Uterus (tissue), 4 donors: ENCODE results near the gene CSDE1. TPM values are rescaled to one million over a fixed set of nuclear protein-coding genes. Genes with fewer than 3 reads are reported as not detected.

Source experiments
- DNase-seq, 2 donors: peaks; one replicate each; pipeline ENCODE4 v3.0.0-alpha.2; 2019 to 2020
- H3K27ac ChIP-seq, 2 donors: fragments of 200-600 bp; sonication (generic); 1 replicate in 1 of 2; 2 replicates in 1 of 2; pipeline ENCODE4 v1.5.1; 2016 to 2018
- H3K27me3 ChIP-seq, 2 donors: fragments of 200-600 bp; sonication (generic); one replicate each; pipeline ENCODE4 v1.5.1; 2018 to 2019; ENCODE audit warnings: control low read depth in 1 of 2
- H3K36me3 ChIP-seq, 2 donors: fragments of 200-600 bp; sonication (generic); one replicate each; pipeline ENCODE4 v1.5.1; 2019; ENCODE audit warnings: control low read depth in 1 of 2
- H3K4me1 ChIP-seq, 2 donors: fragments of 200-600 bp; sonication (generic); one replicate each; pipeline ENCODE4 v1.5.1; 2018 to 2019; ENCODE audit warnings: control low read depth in 1 of 2
- H3K4me3 ChIP-seq, 2 donors: fragments of 200-600 bp; sonication (generic); 1 replicate in 1 of 2; 2 replicates in 1 of 2; pipeline ENCODE4 v1.5.1; 2018 to 2019; ENCODE audit warnings: mild to moderate bottlenecking in 1 of 2
- H3K9me3 ChIP-seq, 2 donors: fragments of 200-600 bp; sonication (generic); one replicate each; pipeline ENCODE4 v1.5.1; 2019; ENCODE audit warnings: control low read depth in 1 of 2
- CTCF ChIP-seq, 4 experiments: fragments of 200-600 bp in 2 of 4; fragments of 450-650 bp in 2 of 4; sonication (generic) in 2 of 4; IDR thresholded peaks; one replicate each; pipeline ENCODE4 v1.5.1; 2016 to 2019; ENCODE audit warnings: antibody characterized with exemption in 4 of 4, mild to moderate bottlenecking in 2 of 4, moderate library complexity in 1 of 4
- POLR2A ChIP-seq, 2 donors: fragments of 450-650 bp; IDR thresholded peaks; one replicate each; pipeline ENCODE4 v1.6.1; 2016; ENCODE audit warnings: antibody characterized with exemption in 2 of 2, mild to moderate bottlenecking in 1 of 2, moderate library complexity in 1 of 2
- intact Hi-C: fragments of 100-400 bp; cut with DNase I; formaldehyde crosslinking; loops from one replicate; pipeline ENCODE4 v1.15.1; 2023; ENCODE audit warnings: low total_unique reads
- total RNA-seq, 4 donors: library from RNA; depleted of rRNA in 3 of 4; stranded (reverse); fragments of >200 nt in 3 of 4; gene quantifications; one replicate each; pipeline versions ENCODE4 v1.1.0 to v1.2.4, GENCODE V29; 2014 to 2023
- donor health status: DM: yes; HTN: yes; CAD: no.

The CSDE1 gene
- total RNA-seq, 4 donors from 2014 or later, result 247 to 1,200 (median 856) TPM

GRCh38 chr1:114688526-114688925 is 69.3 kb downstream of the CSDE1 start:
- intact Hi-C loops, result no loop called here
- Histone ChIP-seq H3K27me3 (no peaks in the 10 kb centered on the region), H3K9me3 (no peaks in the 10 kb centered on the region), H3K27ac (no peak overlapping the region), H3K36me3 (no peaks in the 10 kb centered on the region), H3K4me3 (no peak overlapping the region), H3K4me1 (no peaks in the 10 kb centered on the region)
- TF ChIP-seq CTCF (IDR thresholded peaks at IDR 0.05) (no peak), POLR2A (IDR thresholded peaks at IDR 0.05) (no peak)
- no peak for DNase-seq

- DNase-seq, result no peak
- no peak overlapping the region for H3K4me3 ChIP-seq
Measured at GRCh38 chr1:114685851-114686250, 71.9 kb downstream of the CSDE1 start.

GRCh38 chr1:114677691-114678090 is 80.1 kb downstream of the CSDE1 start:
- no peaks in the 10 kb centered on the region for H3K9me3 ChIP-seq
- no peaks in the 10 kb centered on the region for H3K36me3 ChIP-seq
- no peak for DNase-seq
- H3K27me3 ChIP-seq, result no peaks in the 10 kb centered on the region
- H3K27ac ChIP-seq, result no peak overlapping the region
- no peaks in the 10 kb centered on the region for H3K4me1 ChIP-seq
- no peak overlapping the region for H3K4me3 ChIP-seq
- TF ChIP-seq POLR2A (IDR thresholded peaks at IDR 0.05), result no peak
- no peak for TF ChIP-seq CTCF (IDR thresholded peaks at IDR 0.05)
- intact Hi-C loops, result no loop called here

More at GRCh38 chr1:114685851-114686250, 71.9 kb downstream of the CSDE1 start:
- Histone ChIP-seq H3K4me1 (no peaks in the 10 kb centered on the region), H3K27ac (no peak overlapping the region), H3K27me3 (no peaks in the 10 kb centered on the region), H3K9me3 (no peaks in the 10 kb centered on the region), H3K36me3 (no peaks in the 10 kb centered on the region)
- intact Hi-C loops, result no loop called here
- TF ChIP-seq CTCF (IDR thresholded peaks at IDR 0.05) (no peak), POLR2A (IDR thresholded peaks at IDR 0.05) (no peak)

GRCh38 chr1:114676115-114676514 is 81.7 kb downstream of the CSDE1 start:
- Histone ChIP-seq H3K9me3 (no peaks in the 10 kb centered on the region), H3K27me3 (no peaks in the 10 kb centered on the region), H3K27ac (no peak overlapping the region), H3K4me3 (no peak overlapping the region), H3K36me3 (no peaks in the 10 kb centered on the region), H3K4me1 (no peaks in the 10 kb centered on the region)
- no peak for DNase-seq
- TF ChIP-seq CTCF (IDR thresholded peaks at IDR 0.05) (no peak), POLR2A (IDR thresholded peaks at IDR 0.05) (no peak)
- intact Hi-C loops, result no loop called here

- no peak for DNase-seq
- H3K27ac ChIP-seq, result no peak overlapping the region
- intact Hi-C loops, result no loop called here
Measured at GRCh38 chr1:114671939-114672275, 85.9 kb downstream of the CSDE1 start.

More at GRCh38 chr1:114671939-114672275, 85.9 kb downstream of the CSDE1 start:
- H3K4me1 ChIP-seq, result no peaks in the 10 kb centered on the region
- TF ChIP-seq CTCF (IDR thresholded peaks at IDR 0.05) (no peak), POLR2A (IDR thresholded peaks at IDR 0.05) (no peak)
- H3K9me3 ChIP-seq, result no peaks in the 10 kb centered on the region
- H3K4me3 ChIP-seq, result no peak overlapping the region
- no peaks in the 10 kb centered on the region for H3K36me3 ChIP-seq
- no peaks in the 10 kb centered on the region for H3K27me3 ChIP-seq
